GM18508 (cell line): Measurements from ENCODE around the gene AADAT.

Source experiments
- ATAC-seq: cut with Tn5 transposase; IDR thresholded peaks from one replicate; pipeline ENCODE4 v1.9.1; 2021; ENCODE audit warnings: moderate number of reproducible peaks; ENCODE audit not compliant: insufficient read depth, unreplicated experiment

The AADAT gene

GRCh38 chr4:170035845-170036244, 53.9 kb downstream of the AADAT start:
- no peak for ATAC-seq

GRCh38 chr4:170035231-170035630, 54.5 kb downstream of the AADAT start:
- no peak for ATAC-seq

DNA sequence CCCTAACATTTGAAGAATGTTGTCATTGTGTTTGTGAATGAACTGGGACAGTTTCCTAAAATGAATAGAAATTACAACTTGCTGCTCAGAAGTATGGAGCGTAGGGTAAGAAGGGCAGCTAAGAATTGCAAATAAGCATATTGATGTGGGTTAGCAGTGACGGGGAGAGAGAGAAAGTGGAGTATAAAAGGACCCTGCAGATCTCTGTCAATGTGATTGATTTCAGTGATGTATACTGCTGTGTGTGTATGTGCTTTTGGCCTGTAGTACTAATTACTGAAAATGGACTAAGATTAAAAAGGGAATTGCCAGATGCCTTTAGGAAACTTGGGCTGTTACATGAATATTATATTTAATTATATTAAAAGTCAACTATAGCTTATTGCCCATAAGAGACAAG, 55.8 kb downstream of the AADAT start:
- ATAC-seq, result no peak

- ATAC-seq, result no peak
Observed at GRCh38 chr4:170030121-170030520, 59.6 kb downstream of the AADAT start.

DNA sequence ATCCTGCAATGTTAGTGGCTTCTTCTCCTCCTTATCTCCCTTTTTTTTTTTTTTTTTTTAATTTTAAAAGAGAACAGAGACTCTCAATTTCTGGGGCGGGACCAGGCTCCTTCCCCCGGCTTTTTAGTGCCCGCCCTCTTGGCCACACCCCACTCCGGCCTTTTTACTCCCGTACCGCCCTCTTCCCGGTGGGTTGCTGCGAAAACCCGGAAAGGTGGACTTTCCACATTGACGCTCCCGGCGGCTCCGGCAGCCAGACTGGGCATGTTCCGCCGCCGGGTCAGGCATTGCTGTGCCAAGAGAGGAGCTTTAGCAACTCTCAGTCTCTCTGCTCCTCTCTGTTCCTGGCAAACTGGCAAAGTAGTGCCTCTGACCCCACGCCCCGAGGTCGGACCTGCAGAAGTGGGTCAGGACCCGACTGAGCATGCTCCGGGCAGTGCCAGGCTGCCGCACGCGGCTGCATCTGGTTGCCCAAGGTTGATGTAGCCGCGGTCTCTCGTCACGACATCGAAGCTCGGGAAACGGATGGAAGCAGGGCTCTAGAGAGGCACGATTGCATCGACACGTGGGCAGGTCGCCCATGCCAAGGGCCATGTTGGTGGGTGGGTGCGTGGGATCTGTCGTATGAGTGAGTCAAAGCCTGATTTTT, 62.5 kb downstream of the AADAT start:
- peak; percentile 54 for ATAC-seq

- peak; percentile 58 for ATAC-seq
Observed at GRCh38 chr4:170026253-170027021, 63.3 kb downstream of the AADAT start, which contains the start of gene MFAP3L. Gene MFAP3L, minus strand, starts transcription at chr4:170026395. Its CDS starts 20,518 bp downstream, at chr4:170005877.

GRCh38 chr4:170025523-170026252, 64.1 kb downstream of the AADAT start:
- no peak for ATAC-seq

GRCh38 chr4:170022211-170022610, 67.5 kb downstream of the AADAT start:
- no peak for ATAC-seq

GRCh38 chr4:170017252-170017651, 72.5 kb downstream of the AADAT start:
- no peak for ATAC-seq

DNA sequence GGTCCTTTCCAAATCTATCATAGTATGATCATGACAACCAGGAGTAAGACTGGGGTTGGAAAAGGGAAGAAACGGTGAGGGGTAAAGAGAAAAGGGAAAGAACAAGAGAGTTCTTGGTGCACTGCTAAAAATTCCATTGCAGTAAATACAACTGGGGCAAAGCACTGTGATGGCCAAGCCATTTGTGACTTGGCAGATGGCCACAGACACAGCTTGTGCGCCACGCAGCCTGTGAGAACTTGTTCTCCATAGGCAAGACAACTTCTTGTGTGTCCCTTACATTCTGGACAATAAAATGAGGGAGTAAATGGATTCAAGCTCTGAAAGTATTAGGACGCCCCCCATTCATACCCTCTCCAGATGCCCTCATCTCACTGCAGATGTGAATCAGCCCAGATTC, 74.5 kb downstream of the AADAT start:
- no peak for ATAC-seq

GRCh38 chr4:170014359-170015011, 75.3 kb downstream of the AADAT start:
- ATAC-seq, result no peak

DNA sequence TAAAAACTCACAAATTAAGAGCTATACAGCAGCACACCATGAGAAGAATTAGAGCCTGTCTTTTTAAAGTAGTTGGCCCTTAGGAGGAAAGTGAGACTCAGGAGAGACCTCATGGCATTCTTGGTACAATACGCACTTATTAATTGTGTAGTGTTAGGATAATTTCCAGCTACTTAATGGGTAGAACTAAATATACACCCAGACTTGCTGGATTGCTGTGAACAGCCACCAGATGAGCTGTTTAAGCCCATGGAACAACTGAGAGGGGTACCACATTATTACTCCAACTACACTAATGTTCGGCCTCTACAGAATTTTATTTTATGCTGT, 77.2 kb downstream of the AADAT start:
- ATAC-seq, result no peak

GRCh38 chr4:170011921-170012628, 77.7 kb downstream of the AADAT start:
- no peak for ATAC-seq
